ENCODE measurements around the gene FBXL19. TPM values are rescaled to one million over a fixed set of nuclear protein-coding genes. Genes with fewer than 3 reads are reported as not detected.

FBXL19 gene
- total RNA-seq, 1 experiment from 2014 or later, result 70.8 TPM

DNA sequence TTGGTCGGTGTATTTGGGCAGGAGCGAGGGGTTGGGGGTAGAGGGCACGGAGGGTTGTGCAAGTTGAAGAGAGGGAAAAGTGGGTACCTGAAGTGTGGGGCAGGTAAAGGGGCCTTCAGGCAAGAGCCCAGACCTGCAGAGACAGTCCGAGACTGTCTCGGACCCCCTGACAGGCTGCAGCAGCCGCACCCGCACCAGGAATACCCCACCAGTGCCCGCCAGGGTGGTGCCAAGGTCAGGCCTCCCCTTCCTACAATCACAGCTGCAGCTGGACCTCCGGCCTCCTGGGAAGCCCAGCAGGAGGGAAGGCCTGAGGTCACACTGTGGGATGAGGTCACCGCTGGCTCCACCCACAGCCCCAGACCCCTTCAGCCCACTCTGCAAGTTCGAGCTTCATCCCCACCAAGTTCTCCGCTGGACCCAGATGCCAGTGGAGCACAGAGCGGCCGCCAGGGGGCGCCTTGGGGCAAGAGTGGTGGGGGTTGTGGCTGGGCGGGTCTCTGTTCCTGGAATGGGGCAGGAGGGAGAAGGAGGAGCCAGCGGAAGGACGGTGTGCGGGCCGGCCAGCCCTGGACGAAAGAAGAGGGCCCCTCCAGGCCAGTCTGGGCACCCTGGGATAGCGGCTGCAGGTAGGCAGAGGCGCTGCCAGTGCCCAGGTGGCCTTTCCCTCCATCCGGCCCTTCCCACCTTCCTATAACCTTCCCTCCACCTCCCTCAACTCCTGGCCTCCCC, 61.5 kb downstream of the FBXL19 start, which contains the start of gene HSD3B7:
Gene HSD3B7 (plus strand): TSS at position 539 of the 732 bp plus-strand sequence. CDS start 452 bp downstream, outside the sequence.
- ChIA-PET POLR2A (ENCODE audit: unreplicated experiment) (interaction anchor here (0.6 to 2.2 kb wide), 4 partner anchors 157 to 424 kb away, joined by 3 to 34 read pairs (median 5); no protein-coding TSS in a partner anchor), CTCF (interaction anchor here (0.5 to 2.5 kb wide), 18 partner anchors 14 to 476 kb away, joined by 3 to 33 read pairs (median 4); partner anchors contain the start of genes KAT8, VKORC1, ZNF646 and ZNF668)
- intact Hi-C loops (cut with micrococcal nuclease; ENCODE audit: unreplicated experiment), result loop anchor here (1.0 to 5.0 kb wide), 11 partner anchors 48 to 883 kb away; partner anchors contain the start of genes STX4, VKORC1, ZNF646 and ZNF668
- no TSS peak for BruUV-seq (replicated peaks)
- Histone ChIP-seq H2AFZ (peak within 1 kb of the TSS; percentile 63), H3K4me1 (replicated peaks; ENCODE audit: insufficient read depth) (no peaks in the 10 kb centered on the region; the same call in 1 of the 2 replicates), H3K79me2 (ENCODE audit: low read depth) (no peaks in the 10 kb centered on the region), H3K27me3 (ENCODE audit: insufficient read depth, low read depth) (no peaks in the 10 kb centered on the region), H3K27ac (no peak within 1 kb of the TSS), H3K36me3 (ENCODE audit: low read depth) (peaks cover 7% of the 10 kb centered on the region; the same call in 1 of the 2 replicates), H3K9me3 (ENCODE audit: insufficient read depth, low read depth) (no peaks in the 10 kb centered on the region), H3K4me2 (peak within 1 kb of the TSS; percentile 71), H3F3A (ENCODE audit: insufficient read depth, low read depth) (peaks cover 25% of the 10 kb centered on the region; the same call in 1 of the 2 replicates), H4K20me1 (ENCODE audit: insufficient read depth) (no peaks in the 10 kb centered on the region; the same call in 1 of the 2 replicates), H3K9me2 (ENCODE audit: insufficient read depth) (no peaks in the 10 kb centered on the region), H3K4me3 (peak within 1 kb of the TSS; percentile 45; the same call in 1 of the 2 replicates)
- TF ChIP-seq, protein P1, sequence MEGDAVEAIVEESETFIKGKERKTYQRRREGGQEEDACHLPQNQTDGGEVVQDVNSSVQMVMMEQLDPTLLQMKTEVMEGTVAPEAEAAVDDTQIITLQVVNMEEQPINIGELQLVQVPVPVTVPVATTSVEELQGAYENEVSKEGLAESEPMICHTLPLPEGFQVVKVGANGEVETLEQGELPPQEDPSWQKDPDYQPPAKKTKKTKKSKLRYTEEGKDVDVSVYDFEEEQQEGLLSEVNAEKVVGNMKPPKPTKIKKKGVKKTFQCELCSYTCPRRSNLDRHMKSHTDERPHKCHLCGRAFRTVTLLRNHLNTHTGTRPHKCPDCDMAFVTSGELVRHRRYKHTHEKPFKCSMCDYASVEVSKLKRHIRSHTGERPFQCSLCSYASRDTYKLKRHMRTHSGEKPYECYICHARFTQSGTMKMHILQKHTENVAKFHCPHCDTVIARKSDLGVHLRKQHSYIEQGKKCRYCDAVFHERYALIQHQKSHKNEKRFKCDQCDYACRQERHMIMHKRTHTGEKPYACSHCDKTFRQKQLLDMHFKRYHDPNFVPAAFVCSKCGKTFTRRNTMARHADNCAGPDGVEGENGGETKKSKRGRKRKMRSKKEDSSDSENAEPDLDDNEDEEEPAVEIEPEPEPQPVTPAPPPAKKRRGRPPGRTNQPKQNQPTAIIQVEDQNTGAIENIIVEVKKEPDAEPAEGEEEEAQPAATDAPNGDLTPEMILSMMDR (conservative IDR thresholded peaks at IDR 0.05), result peak; percentile 97
- no peak for TF ChIP-seq EZH2 (IDR thresholded peaks at IDR 0.05; ENCODE audit: low read depth)
- DNase-seq, result peak; percentile 59 to 95

DNA sequence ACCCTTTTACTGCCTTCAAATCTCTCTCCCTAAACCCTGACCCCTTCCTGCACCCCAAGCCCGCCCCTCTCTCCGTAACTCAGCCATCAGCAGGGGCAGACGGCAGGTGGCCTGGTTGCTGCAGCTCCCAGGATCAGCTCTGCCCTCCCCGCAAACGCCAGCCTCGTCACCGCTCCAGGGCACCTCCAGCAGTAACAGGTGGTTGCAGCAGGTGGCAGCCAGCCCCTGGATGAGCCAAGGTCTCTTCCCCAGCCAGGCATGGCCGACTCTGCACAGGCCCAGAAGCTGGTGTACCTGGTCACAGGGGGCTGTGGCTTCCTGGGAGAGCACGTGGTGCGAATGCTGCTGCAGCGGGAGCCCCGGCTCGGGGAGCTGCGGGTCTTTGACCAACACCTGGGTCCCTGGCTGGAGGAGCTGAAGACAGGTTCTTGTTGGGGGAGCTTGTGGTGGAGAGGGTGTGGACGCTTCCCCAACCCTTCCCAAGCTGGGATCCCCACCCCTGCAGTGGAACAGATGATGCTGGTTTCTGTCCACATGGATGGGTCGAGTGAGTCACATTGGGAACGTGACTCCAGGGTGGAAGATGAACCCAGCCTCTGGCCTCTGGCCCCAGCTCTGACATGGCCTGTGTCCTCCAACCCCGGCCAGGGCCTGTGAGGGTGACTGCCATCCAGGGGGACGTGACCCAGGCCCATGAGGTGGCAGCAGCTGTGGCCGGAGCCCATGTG, 62.2 kb downstream of the FBXL19 start:
- Histone ChIP-seq H3K79me2 (ENCODE audit: low read depth) (no peaks in the 10 kb centered on the region), H3K36me3 (ENCODE audit: low read depth) (peaks cover 7% of the 10 kb centered on the region; the same call in 1 of the 2 replicates)
- POLR2A ChIA-PET (ENCODE audit: unreplicated experiment), result interaction anchor here (0.5 to 2.2 kb wide), 9 partner anchors 96 to 717 kb away, joined by 3 to 34 read pairs (median 4); partner anchors contain the start of gene FUS

More for the DNA sequence above, 62.2 kb downstream of the FBXL19 start:
- Histone ChIP-seq H4K20me1 (ENCODE audit: insufficient read depth) (no peaks in the 10 kb centered on the region; the same call in 1 of the 2 replicates), H3F3A (ENCODE audit: insufficient read depth, low read depth) (peaks cover 25% of the 10 kb centered on the region; the same call in 1 of the 2 replicates), H3K4me3 (peak overlapping the region; percentile 45; the same call in 1 of the 2 replicates), H3K9me2 (ENCODE audit: insufficient read depth) (no peaks in the 10 kb centered on the region), H3K27me3 (ENCODE audit: insufficient read depth, low read depth) (no peaks in the 10 kb centered on the region), H2AFZ (peak overlapping the region; percentile 63), H3K9me3 (ENCODE audit: insufficient read depth, low read depth) (no peaks in the 10 kb centered on the region), H3K27ac (no peak overlapping the region), H3K4me1 (replicated peaks; ENCODE audit: insufficient read depth) (no peaks in the 10 kb centered on the region; the same call in 1 of the 2 replicates), H3K4me2 (peak overlapping the region; percentile 71)
- intact Hi-C loops (cut with micrococcal nuclease; ENCODE audit: unreplicated experiment), result loop anchor here (1.0 to 5.0 kb wide), 11 partner anchors 48 to 883 kb away; partner anchors contain the start of genes STX4, VKORC1, ZNF646 and ZNF668
- BruUV-seq (replicated peaks), result TSS peak; percentile 12
- DNase-seq, result peak; percentile 56 to 93
- no peak for TF ChIP-seq EZH2 (IDR thresholded peaks at IDR 0.05; ENCODE audit: low read depth)
- TF ChIP-seq, protein P1 (conservative IDR thresholded peaks at IDR 0.05), result no peak
- CTCF ChIA-PET, result interaction anchor here (0.5 to 2.5 kb wide), 18 partner anchors 11 to 475 kb away, joined by 3 to 33 read pairs (median 4); partner anchors contain the start of genes KAT8, VKORC1, ZNF646 and ZNF668
